ENCODE measurements around the gene KLHL10.
"Not testable (repeated sequence)": the region's sequence is repeated elsewhere in the genome, so short reads cannot be mapped to it uniquely, and the experiment has no call there.

Gene KLHL10

GRCh38 chr17:41873559-41874292 lies 36.1 kb downstream of the KLHL10 start:
- H3K36me3 ChIP-seq (ENCODE audit: insufficient read depth, insufficient read length, low read length), result peaks cover 81% of the 10 kb centered on the region
- TF ChIP-seq SUZ12 (IDR thresholded peaks at IDR 0.05; ENCODE audit: extremely low read depth, insufficient read depth, insufficient read length) (no peak), ZNF274 (IDR thresholded peaks at IDR 0.05; ENCODE audit: low read depth, low read length) (no peak), YY1 (IDR thresholded peaks at IDR 0.05; ENCODE audit: insufficient read depth, insufficient read length) (no peak)
- no peak overlapping the region for H3K9ac ChIP-seq (ENCODE audit: insufficient read length, low read depth)
- no peaks in the 10 kb centered on the region for H3K4me1 ChIP-seq (ENCODE audit: insufficient read depth, insufficient read length)
- no peak for DNase-seq (ENCODE audit: low read depth, low spot score)
- peaks cover 21% of the 10 kb centered on the region; the same call in 1 of the 2 replicates for H3K9me3 ChIP-seq (ENCODE audit: insufficient read depth, low read length)
- no peak overlapping the region for H3K4me3 ChIP-seq (ENCODE audit: insufficient read length, low read depth)
- H3K27me3 ChIP-seq (ENCODE audit: insufficient read depth, insufficient read length), result no peaks in the 10 kb centered on the region

DNA sequence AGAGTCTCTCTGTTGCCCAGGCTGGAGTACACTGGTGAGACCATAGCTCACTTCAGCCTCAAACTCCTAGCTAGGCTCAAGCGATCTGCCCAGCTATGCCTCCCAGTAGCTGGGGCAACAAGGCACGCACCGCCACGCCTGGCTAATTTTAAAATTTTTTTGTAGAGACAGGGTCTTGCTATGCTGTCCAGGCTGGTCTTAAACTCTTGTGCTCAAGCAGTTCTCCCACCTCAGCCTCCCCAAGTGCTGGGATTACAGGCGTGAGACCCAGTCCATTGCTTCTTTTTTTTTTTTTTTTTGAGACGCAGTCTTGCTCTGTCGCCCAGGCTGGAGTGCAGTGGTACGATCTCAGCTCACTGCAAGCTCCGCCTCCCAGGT lies 36.7 kb downstream of the KLHL10 start:
- H3K9ac ChIP-seq (ENCODE audit: insufficient read length, low read depth); H3K27me3 ChIP-seq (ENCODE audit: insufficient read depth, insufficient read length); H3K4me3 ChIP-seq (ENCODE audit: insufficient read length, low read depth); H3K4me1 ChIP-seq (ENCODE audit: insufficient read depth, insufficient read length); DNase-seq (ENCODE audit: low read depth, low spot score): not testable (repeated sequence)
- Histone ChIP-seq H3K9me3 (ENCODE audit: insufficient read depth, low read length) (peaks cover 23% of the 10 kb centered on the region; the same call in 1 of the 2 replicates), H3K36me3 (ENCODE audit: insufficient read depth, insufficient read length, low read length) (peaks cover 81% of the 10 kb centered on the region)

DNA sequence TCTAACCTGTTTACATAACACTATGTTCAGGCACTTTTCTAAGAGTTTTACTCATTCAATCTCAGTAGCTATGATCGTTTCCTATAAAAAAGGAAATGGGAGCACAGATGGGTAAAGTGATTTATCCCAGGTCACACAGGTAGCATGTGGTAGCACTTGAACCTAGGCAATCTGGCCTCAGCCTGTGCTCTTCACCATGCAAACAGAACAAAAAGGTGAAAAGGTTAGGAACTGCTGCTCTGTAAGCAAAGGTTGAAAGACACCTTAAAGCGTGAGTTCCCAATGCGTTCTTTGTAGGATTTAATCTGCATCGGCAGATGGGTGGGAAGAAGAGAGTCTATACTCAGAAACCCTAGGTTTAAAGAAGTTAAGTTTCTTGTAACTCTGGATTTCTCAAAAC lies 42.5 kb downstream of the KLHL10 start:
- H3K4me1 ChIP-seq (ENCODE audit: insufficient read depth, insufficient read length), result no peaks in the 10 kb centered on the region
- peaks cover 20% of the 10 kb centered on the region; the same call in 1 of the 2 replicates for H3K9me3 ChIP-seq (ENCODE audit: insufficient read depth, low read length)
- H3K27me3 ChIP-seq (ENCODE audit: insufficient read depth, insufficient read length), result no peaks in the 10 kb centered on the region
- peaks cover 81% of the 10 kb centered on the region for H3K36me3 ChIP-seq (ENCODE audit: insufficient read depth, insufficient read length, low read length)
- no peak overlapping the region for H3K4me3 ChIP-seq (ENCODE audit: insufficient read length, low read depth)
- no peak overlapping the region for H3K9ac ChIP-seq (ENCODE audit: insufficient read length, low read depth)
- DNase-seq (ENCODE audit: low read depth, low spot score), result no peak
- no peak for TF ChIP-seq YY1 (IDR thresholded peaks at IDR 0.05; ENCODE audit: insufficient read depth, insufficient read length)
- TF ChIP-seq ZNF274 (IDR thresholded peaks at IDR 0.05; ENCODE audit: low read depth, low read length), result no peak
- no peak for TF ChIP-seq SUZ12 (IDR thresholded peaks at IDR 0.05; ENCODE audit: extremely low read depth, insufficient read depth, insufficient read length)

- Histone ChIP-seq H3K4me3 (ENCODE audit: insufficient read length, low read depth) (no peak overlapping the region), H3K36me3 (ENCODE audit: insufficient read depth, insufficient read length, low read length) (peaks cover 96% of the 10 kb centered on the region), H3K4me1 (ENCODE audit: insufficient read depth, insufficient read length) (no peaks in the 10 kb centered on the region), H3K9me3 (ENCODE audit: insufficient read depth, low read length) (peaks cover 11% of the 10 kb centered on the region; the same call in 1 of the 2 replicates), H3K27me3 (ENCODE audit: insufficient read depth, insufficient read length) (no peaks in the 10 kb centered on the region), H3K9ac (ENCODE audit: insufficient read length, low read depth) (no peak overlapping the region)
- no peak for DNase-seq (ENCODE audit: low read depth, low spot score)
- no peak for TF ChIP-seq ZNF274 (IDR thresholded peaks at IDR 0.05; ENCODE audit: low read depth, low read length)
- TF ChIP-seq SUZ12 (IDR thresholded peaks at IDR 0.05; ENCODE audit: extremely low read depth, insufficient read depth, insufficient read length), result no peak
- no peak for TF ChIP-seq YY1 (IDR thresholded peaks at IDR 0.05; ENCODE audit: insufficient read depth, insufficient read length)
Measured at GRCh38 chr17:41882756-41883155, 45.1 kb downstream of the KLHL10 start.

DNA sequence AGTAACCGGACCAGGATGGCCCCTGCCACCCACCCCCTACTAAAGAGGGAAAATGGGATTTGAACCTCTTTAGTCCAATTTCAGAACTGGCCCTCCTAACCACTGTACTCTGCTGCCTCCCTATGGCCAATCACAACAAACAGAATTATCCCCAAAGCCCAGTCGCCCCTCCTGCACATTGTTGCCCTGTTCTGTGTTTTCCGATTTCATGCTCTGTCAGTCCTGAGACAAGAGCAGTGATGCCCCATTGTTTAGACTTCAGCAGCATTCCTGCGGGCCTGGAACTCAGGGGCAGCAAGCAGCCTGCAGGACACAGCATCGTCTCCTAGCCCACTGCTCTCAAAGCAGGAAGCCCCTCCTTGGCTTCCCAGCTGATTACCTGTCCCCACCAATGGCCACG lies 48.1 kb downstream of the KLHL10 start:
- Histone ChIP-seq H3K4me1 (ENCODE audit: insufficient read depth, insufficient read length) (no peaks in the 10 kb centered on the region), H3K36me3 (ENCODE audit: insufficient read depth, insufficient read length, low read length) (peaks cover 90% of the 10 kb centered on the region), H3K9me3 (ENCODE audit: insufficient read depth, low read length) (no peaks in the 10 kb centered on the region), H3K9ac (ENCODE audit: insufficient read length, low read depth) (no peak overlapping the region), H3K4me3 (ENCODE audit: insufficient read length, low read depth) (no peak overlapping the region), H3K27me3 (ENCODE audit: insufficient read depth, insufficient read length) (no peaks in the 10 kb centered on the region)
- no peak for DNase-seq (ENCODE audit: low read depth, low spot score)
- TF ChIP-seq ZNF274 (IDR thresholded peaks at IDR 0.05; ENCODE audit: low read depth, low read length) (no peak), SUZ12 (IDR thresholded peaks at IDR 0.05; ENCODE audit: extremely low read depth, insufficient read depth, insufficient read length) (no peak), YY1 (IDR thresholded peaks at IDR 0.05; ENCODE audit: insufficient read depth, insufficient read length) (no peak)

- peaks cover 2% of the 10 kb centered on the region for H3K4me1 ChIP-seq (ENCODE audit: insufficient read depth, insufficient read length)
- H3K36me3 ChIP-seq (ENCODE audit: insufficient read depth, insufficient read length, low read length), result peaks cover 94% of the 10 kb centered on the region
- no peaks in the 10 kb centered on the region for H3K9me3 ChIP-seq (ENCODE audit: insufficient read depth, low read length)
- H3K4me3 ChIP-seq (ENCODE audit: insufficient read length, low read depth), result no peak overlapping the region
- no peak for DNase-seq (ENCODE audit: low read depth, low spot score)
- H3K9ac ChIP-seq (ENCODE audit: insufficient read length, low read depth), result no peak overlapping the region
- no peak for TF ChIP-seq ZNF274 (IDR thresholded peaks at IDR 0.05; ENCODE audit: low read depth, low read length)
- H3K27me3 ChIP-seq (ENCODE audit: insufficient read depth, insufficient read length), result no peaks in the 10 kb centered on the region
Measured at GRCh38 chr17:41888332-41888965, 50.8 kb downstream of the KLHL10 start.

DNA sequence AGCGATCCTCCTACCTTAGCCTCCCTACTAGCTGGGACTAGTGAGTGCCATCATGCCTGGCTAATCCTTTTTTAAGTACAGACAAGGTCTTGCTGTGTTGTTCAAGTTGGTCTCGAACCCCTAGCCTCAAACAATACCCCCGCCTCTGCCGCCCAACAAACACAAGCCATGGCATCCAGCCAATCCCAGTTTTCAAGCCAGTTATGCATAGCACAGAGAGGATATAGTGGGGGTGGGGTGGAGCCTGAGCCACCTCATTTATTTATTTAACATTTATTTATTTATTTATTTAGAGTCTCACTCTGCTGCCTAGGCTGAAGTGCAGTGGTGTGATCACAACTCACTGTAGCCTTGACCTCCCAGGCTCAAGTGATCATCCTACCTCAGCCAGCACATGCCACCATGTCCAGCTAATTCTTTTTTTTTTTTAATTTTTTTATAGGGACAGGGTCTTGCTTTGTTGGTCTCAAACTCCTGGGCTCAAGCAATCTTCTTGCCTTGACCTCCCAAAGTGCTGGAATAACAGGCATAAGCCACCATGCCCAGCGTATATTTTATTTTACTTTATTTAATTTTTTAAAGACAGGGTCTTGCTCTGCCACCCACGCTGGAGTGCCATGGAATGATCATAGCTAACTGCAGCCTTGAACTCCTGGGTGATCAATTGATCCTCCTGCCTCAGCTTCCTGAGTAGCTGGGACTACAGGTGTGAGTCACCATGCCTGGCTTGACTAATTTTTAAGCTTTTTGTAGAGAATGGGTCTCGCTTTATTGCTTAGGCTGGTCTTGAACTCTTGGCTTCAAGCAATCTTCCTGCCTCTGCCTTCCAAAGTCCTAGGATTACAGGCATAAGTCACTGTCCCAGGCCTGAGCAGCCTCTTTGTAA lies 53.8 kb downstream of the KLHL10 start:
- Histone ChIP-seq H3K9ac (ENCODE audit: insufficient read length, low read depth) (no peak overlapping the region), H3K4me3 (ENCODE audit: insufficient read length, low read depth) (no peak overlapping the region), H3K27me3 (ENCODE audit: insufficient read depth, insufficient read length) (no peaks in the 10 kb centered on the region), H3K9me3 (ENCODE audit: insufficient read depth, low read length) (no peaks in the 10 kb centered on the region), H3K4me1 (ENCODE audit: insufficient read depth, insufficient read length) (peaks cover 7% of the 10 kb centered on the region), H3K36me3 (ENCODE audit: insufficient read depth, insufficient read length, low read length) (peaks cover 93% of the 10 kb centered on the region)
- no peak for DNase-seq (ENCODE audit: low read depth, low spot score)
- no peak for TF ChIP-seq SUZ12 (IDR thresholded peaks at IDR 0.05; ENCODE audit: extremely low read depth, insufficient read depth, insufficient read length)
- TF ChIP-seq ZNF274 (IDR thresholded peaks at IDR 0.05; ENCODE audit: low read depth, low read length), result no peak
- no peak for TF ChIP-seq YY1 (IDR thresholded peaks at IDR 0.05; ENCODE audit: insufficient read depth, insufficient read length)

Measured in NT2/D1 (cell line).